ENCODE results near the gene RNASE8.
A peak's percentile ranks its signal among the peaks of the same experiment; 100 is the strongest.

RNASE8 gene

GRCh38 chr14:21106498-21107282 lies 49.1 kb downstream of the RNASE8 start:
- peak; percentile 79 for DNase-seq (ENCODE audit: low spot score)

- no peak for DNase-seq (ENCODE audit: low spot score)
Measured at GRCh38 chr14:21107283-21107800, 49.7 kb downstream of the RNASE8 start.
